NOMO-1 treated with DMSO at 0.1 percent for 48 hours (cell line): ENCODE data around the gene TMEM151A.
"Not testable (repeated sequence)": the region's sequence is repeated elsewhere in the genome, so short reads cannot be mapped to it uniquely, and the experiment has no call there.

Source experiments
- DNase-seq: peaks from one replicate; lab custom pipeline; 2025; ENCODE audit not compliant: unreplicated experiment; lab: John Stamatoyannopoulos, UW

The TMEM151A gene

GRCh38 chr11:66320289-66320688 lies 28.6 kb downstream of the TMEM151A start:
- DNase-seq: not testable (repeated sequence)

GRCh38 chr11:66320748-66321147 lies 29.1 kb downstream of the TMEM151A start:
- not testable (repeated sequence) for DNase-seq

- no peak for DNase-seq
Measured at GRCh38 chr11:66321606-66322005, 29.9 kb downstream of the TMEM151A start.

DNA sequence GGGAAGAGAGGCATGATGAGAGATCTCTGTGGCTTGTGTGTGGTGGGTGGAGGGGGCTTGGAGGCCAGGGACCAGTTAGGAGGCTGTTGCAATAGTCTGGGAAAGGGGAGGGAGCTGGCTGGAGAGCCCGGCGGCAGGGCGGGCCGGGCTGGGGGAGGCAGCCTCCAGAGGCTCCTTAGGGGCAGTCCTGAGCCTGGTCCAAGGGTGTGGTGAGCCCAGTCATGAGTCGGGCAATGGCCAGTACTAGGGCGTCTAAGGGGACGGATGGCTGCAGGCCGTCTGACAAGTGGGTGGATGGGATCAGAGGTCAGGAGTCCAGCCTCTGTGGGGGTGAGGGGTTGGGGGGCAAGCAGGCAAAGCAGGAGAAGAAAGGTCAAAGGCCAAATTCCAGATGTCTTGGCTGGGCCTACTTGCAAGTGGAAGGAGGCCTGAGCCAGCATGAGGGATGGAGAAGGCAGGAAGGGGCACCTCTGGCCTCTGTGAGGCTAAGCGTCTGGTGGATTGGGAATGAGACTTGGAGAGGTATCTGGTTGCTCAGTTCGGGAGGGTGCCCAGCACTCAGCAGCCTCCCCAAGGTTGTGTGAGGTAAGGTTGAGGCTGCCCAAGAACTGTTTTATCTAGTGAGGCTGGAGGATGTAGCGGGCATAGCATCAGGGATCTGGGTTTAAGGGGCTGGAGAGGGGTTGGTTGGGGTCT lies 31.2 kb downstream of the TMEM151A start:
- no peak for DNase-seq

- DNase-seq: no peak
Measured at GRCh38 chr11:66323684-66324083, 32.0 kb downstream of the TMEM151A start.

GRCh38 chr11:66324664-66325063 lies 33.0 kb downstream of the TMEM151A start:
- no peak for DNase-seq

DNA sequence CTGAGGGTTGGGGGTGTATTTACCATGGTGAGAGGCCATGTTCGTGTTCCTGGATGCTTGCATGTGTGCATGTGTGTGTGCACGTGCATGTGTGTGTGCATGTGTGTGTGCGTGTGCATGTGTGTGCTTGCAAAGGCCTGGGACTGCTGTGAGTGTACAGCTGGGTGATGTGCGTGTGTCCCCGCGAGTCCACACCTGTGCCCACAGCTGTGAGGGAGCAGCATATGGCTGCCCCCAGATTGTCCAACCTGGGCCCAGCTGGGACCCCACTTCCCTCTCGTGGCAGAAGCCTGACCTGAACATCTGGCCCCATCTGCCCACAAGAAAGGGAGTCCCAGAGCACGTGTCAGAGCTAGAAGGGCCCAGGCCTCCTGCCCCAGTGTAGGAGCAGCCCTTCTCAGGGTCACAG lies 33.6 kb downstream of the TMEM151A start:
- no peak for DNase-seq

DNA sequence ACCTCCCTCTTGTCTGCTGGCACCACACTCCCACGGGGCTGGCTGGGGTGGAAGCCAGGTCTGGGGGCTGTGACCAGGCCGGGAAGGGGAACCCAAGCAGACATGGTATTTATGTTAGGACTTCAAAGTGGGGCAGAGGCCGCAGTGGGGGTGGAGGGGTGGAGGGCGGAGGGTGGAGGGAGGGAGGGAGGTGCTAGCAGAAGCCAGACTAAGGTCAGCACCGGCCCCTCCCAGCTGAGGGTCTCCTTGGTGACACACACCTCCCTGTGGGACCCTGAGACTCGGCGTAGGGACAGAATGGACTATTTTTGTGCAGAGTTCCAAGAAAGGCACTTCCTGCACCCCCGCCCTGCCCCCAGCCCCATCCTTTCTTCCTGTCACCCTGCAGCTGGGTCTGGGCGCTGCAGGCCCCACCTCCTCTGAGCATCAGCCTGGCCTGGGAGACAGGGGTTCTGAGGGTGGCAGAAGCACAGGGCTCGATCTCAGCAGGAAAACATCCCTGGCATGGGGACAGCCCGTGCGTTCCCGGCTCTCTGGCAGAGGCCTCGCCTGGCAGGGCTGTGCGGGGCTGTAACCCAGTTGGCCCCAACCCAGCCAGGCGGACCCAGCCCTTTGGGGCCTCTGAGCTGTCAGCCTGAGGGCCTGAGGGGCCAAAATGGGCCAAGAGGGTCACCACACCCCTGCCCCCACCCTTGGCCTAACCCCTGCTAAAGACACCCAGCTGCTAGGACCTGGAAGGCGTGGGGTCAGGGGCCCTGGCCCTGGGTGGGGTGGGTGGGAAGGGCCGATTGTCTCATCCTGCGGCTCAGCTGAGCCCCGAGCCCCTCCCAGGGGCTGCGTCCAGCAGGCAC lies 34.8 kb downstream of the TMEM151A start:
- DNase-seq: no peak

DNA sequence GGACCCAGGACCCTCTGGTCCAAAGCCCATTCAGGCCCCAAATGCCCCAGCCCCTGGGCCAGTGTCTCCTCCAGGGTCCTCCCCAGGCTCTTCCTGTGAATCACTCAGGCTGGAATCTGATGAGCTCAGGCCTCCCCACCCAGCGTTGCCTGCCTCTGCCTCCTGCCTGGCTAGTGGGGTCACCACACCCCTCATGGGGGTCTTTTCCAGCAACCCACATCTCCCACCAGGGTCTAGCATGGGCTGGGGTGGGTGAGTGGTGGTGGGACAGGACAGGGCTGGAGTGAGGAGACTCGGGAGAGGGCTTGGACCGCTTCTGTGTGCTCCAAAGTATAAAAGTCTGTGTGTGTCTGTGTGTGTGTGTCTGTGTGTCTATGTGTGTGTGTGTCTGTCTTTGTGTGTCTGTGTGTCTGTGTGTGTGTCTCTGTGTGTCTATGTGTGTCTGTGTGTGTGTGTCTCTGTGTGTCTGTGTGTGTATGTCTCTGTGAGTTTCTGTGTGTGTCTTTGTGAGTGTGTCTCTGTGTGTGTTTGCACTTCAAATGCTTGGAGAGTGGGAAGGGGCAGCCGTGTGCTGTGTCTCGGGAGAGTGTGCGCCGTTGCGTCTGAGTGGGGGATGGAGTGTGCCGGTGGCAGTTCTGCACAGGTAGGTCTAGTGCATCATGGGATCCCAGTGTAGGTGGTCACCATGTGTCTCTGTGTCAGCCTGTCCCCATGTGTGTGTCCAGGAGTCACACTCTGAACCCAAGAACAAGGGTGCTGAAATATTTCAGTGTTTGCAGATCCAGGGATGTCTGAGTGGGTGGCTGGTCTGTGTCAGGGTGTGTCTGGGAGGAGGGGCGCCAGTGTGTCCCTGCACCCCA lies 35.7 kb downstream of the TMEM151A start:
- DNase-seq: no peak

- no peak for DNase-seq
Measured at GRCh38 chr11:66328031-66328301, 36.3 kb downstream of the TMEM151A start.

DNA sequence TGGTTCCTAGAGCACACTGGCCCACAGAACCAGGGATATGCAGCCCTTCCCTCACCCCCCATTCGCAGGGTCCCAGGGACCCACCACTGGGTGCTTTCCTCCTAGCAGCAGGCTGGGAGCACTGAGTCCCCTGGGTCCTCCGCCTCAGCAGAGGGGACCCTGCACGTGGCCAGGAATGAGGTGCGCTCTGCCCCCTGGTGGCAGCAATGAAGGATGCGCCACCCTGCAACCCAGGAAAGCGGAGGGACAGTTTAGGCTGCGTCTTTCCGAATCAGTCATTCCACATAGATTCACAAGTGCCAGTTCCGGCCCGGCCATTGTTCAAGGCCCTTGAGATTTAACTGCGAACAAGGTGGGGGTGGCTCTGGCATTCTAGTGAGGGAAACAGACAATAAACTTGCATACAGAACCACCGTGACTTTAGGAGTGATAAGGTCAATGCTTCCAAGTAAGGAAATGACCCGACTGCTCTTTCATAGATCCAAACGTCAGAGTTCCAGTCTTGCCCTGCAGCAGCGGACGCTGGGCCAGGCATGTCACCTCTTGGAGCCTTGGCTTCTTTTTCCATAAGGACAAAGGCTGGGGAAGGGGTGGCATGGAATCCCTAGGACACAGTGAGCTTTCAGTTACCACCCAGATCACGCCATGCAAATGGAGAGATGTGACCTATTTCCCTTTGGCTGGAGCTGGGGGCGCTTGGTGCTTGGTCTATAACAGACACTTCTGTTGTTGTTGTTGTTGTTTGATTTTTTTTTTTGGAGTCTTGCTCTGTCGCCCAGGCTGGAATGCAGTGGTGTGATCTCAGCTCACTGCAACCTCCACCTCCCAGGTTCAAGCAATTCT lies 36.8 kb downstream of the TMEM151A start:
- peak; percentile 65 for DNase-seq

- DNase-seq: no peak
Measured at GRCh38 chr11:66329165-66329673, 37.5 kb downstream of the TMEM151A start.

DNA sequence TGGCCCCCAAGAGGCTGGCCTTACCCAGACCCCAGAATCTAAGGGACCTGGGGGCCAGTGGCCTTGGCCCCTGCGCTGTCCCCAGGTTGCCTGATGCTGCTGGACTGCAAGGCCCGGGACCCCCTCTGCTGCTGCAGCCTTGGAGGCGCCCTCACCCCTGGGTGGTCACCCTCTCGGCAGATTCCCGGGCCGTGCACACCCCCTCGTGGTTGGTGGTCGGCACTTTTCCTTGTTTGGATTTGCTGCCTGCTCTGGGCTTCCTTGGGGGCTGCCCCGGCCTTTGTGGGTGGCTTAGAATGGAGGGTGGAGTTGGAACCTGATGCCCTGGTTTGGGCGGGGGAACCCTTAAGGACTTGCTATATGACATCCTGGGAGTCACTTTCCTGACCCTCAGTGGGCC lies 39.2 kb downstream of the TMEM151A start:
- DNase-seq: no peak

DNA sequence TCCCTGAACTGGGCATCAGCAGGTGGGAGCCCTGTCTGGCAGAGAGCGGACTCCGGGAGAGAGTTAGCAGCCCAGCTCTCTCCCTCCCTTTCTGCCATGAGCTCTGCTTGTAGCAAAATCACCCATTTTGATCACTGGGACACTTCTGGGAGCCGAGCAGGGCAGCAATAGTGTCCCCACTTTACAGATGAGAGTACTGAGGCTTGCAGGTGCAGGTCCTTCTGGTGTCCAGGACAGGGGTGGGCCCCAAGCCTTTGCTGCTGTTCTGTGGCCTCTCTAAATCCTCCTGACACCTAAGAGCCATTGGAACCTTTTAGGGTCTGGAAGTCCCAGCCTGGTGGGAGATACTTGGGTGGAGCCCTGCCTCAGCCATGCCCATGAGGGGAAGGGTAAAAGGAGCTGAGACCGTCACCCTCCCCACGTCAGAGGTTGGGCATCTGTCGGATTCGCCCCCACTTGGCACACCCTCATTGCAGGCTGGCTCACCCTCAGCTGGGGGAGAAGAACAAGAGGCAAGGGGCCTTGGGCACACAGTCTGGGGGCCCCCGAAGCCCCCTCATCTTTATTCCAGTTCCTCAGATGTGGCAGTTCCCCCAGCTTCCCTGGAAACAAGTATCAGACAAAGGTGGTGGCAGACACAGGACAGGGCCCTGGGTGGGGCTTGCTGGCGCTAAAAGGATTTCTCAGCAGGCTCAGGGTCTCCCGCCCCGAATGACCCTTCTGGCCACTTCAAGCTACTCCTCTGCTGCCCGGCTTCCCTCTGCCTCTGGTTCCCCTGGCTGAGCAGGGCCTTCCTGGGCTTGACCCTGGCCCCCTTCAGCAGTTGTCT lies 40.1 kb downstream of the TMEM151A start:
- DNase-seq: no peak

- DNase-seq: no peak
Measured at GRCh38 chr11:66332371-66333219, 40.9 kb downstream of the TMEM151A start.

- DNase-seq: no peak
Measured at GRCh38 chr11:66333220-66333877, 41.7 kb downstream of the TMEM151A start.

GRCh38 chr11:66333896-66334604 lies 42.4 kb downstream of the TMEM151A start:
- no peak for DNase-seq
